Retinal pigment epithelial cell (primary cell): ENCODE results near the gene MYCBPAP.

Source experiments
- DNase-seq: peaks from one replicate; pipeline ENCODE4 v3.0.0-alpha.2; 2010; ENCODE audit warnings: low read depth
- H3K4me3 ChIP-seq: 2 replicates; pipeline ENCODE4 v1.5.1; 2011; ENCODE audit warnings: mild to moderate bottlenecking, low read length, control low read depth, moderate library complexity
- CTCF ChIP-seq: conservative IDR thresholded peaks from 2 replicates; pipeline ENCODE4 v1.5.1; 2011; ENCODE audit warnings: low read depth, low read length, control low read depth, inconsistent platforms

The MYCBPAP gene

DNA sequence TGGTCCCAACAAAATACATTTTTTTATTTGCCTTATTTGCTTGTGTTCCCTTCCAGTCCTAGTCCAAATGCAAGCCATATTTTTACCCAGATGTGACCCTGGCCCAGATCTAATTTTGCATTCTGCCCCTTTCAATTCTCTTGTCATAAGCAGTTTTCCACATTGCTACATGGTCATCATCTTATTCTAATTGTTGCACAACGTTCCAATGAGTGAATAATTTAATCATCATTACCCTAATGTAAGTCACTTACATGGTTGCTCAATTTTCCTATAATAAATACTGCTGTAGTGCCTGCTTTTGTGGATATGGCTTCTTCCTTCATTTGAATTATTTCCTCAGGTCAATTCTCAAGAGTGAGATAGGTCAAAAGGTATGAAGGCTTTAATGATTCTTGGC lies 16.7 kb upstream of the MYCBPAP start:
- no peak for TF ChIP-seq CTCF
- H3K4me3 ChIP-seq: no peak overlapping the region
- DNase-seq: no peak

DNA sequence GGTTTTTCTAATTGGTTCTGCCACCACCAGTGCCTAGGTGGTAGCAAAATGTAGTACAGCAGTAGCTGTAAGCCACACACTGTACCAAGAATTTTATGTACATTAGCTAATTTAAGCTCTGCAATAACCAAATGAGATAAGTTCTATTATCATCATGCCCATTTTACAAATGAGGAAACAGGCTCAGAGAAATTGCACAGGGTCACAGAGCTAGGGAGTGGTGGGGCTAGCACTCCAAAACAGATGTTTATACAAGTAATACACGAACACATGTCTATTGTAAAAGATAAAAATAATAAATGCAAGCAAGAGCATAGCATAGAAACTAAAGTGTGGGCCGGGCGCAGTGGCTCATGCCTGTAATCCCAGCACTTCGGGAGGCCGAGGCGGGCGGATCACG lies 16.0 kb upstream of the MYCBPAP start:
- TF ChIP-seq CTCF: no peak
- no peak for DNase-seq
- no peak overlapping the region for H3K4me3 ChIP-seq

GRCh38 chr17:50493744-50494143 lies 14.5 kb upstream of the MYCBPAP start:
- no peak for DNase-seq
- H3K4me3 ChIP-seq: no peak overlapping the region
- no peak for TF ChIP-seq CTCF

- no peak overlapping the region for H3K4me3 ChIP-seq
- no peak for TF ChIP-seq CTCF
These were observed 12.9 kb upstream of the MYCBPAP start for GRCh38 chr17:50495217-50495823.

DNA sequence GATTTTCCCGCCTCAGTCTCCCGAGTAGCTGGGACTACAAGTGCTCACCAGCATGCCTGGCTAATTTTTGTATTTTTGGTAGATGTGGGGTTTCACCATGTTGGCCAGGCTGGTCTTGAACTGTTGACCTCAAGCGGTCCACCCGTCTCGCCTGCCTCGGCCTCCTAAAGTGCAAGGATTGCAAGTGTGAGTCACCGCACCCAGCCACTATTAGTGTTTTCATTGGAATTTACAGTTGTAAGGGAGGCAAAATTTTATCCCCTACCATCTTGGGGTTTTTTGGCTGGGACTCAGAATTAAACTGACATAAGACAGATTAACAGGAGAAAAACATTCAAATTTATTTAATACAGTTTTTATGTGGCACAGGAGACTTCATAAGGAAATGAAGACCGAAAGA lies 12.3 kb upstream of the MYCBPAP start:
- peak; percentile 48 for DNase-seq
- no peak overlapping the region for H3K4me3 ChIP-seq
- no peak for TF ChIP-seq CTCF

More at GRCh38 chr17:50495217-50495823, 12.9 kb upstream of the MYCBPAP start:
- no peak for DNase-seq

GRCh38 chr17:50498021-50498874 lies 10.0 kb upstream of the MYCBPAP start:
- H3K4me3 ChIP-seq: no peak overlapping the region
- TF ChIP-seq CTCF: no peak
- DNase-seq: no peak

- DNase-seq: no peak
- no peak for TF ChIP-seq CTCF
- H3K4me3 ChIP-seq: no peak overlapping the region
These were observed 9.0 kb upstream of the MYCBPAP start for GRCh38 chr17:50499270-50499669.
